IMR-90 (cell line): Measurements from ENCODE around the gene RIMBP2. TPM values are rescaled to one million over a fixed set of nuclear protein-coding genes. Genes with fewer than 3 reads are reported as not detected.

Experiments
- ATAC-seq: fragments of 200-7000 bp; cut with Tn5 transposase; 2 replicates; pipeline ENCODE4 v1.9.1; 2020; ENCODE audit warnings: low read depth, mild to moderate bottlenecking, moderate library complexity
- BruUV-seq: library from RNA; stranded (reverse); fragments of 400-500 nt; replicated peaks from 2 replicates; lab custom pipeline; 2021; lab: Mats Ljungman, UMichigan
- CTCF ChIA-PET: fragments of 300-600 bp; formaldehyde crosslinking; extraction: SDS; loops from one replicate; lab custom pipeline; 2021; ENCODE audit warnings: antibody characterized with exemption; lab: Yijun Ruan, JAX
- POLR2A ChIA-PET: fragments of 300-600 bp; sonication (Branson Sonifier 250); formaldehyde crosslinking; loops from one replicate; lab custom pipeline; 2022; ENCODE audit warnings: antibody characterized with exemption; ENCODE audit not compliant: unreplicated experiment; lab: Charles Lee
- DNase-seq: peaks from one replicate; pipeline ENCODE4 v3.0.0; 2013
- H2AFZ ChIP-seq: replicated peaks from 2 replicates; pipeline ENCODE3; 2013; ENCODE audit warnings: low read length, mild to moderate bottlenecking; ENCODE audit not compliant: poor library complexity
- H2AK5ac ChIP-seq: 2 replicates; pipeline ENCODE4 v1.6.1; 2013; ENCODE audit warnings: low read depth, low read length, inconsistent platforms
- H2AK9ac ChIP-seq: replicated peaks from 2 replicates; pipeline ENCODE3; 2013; ENCODE audit warnings: mild to moderate bottlenecking, low read depth, low read length, moderate library complexity; ENCODE audit not compliant: poor library complexity
- H2BK120ac ChIP-seq: 2 replicates; pipeline ENCODE4 v1.6.1; 2013; ENCODE audit warnings: low read depth, low read length, inconsistent platforms
- H2BK15ac ChIP-seq: 3 replicates; pipeline ENCODE4 v1.6.1; 2013; ENCODE audit warnings: low read depth, low read length, inconsistent platforms
- H2BK20ac ChIP-seq: 2 replicates; pipeline ENCODE4 v1.6.1; 2013; ENCODE audit warnings: low read depth, mild to moderate bottlenecking, inconsistent platforms, low read length, moderate library complexity
- H2BK5ac ChIP-seq: 2 replicates; pipeline ENCODE4 v1.6.1; 2013; ENCODE audit warnings: mild to moderate bottlenecking, low read depth, low read length, inconsistent platforms; ENCODE audit not compliant: poor library complexity, severe bottlenecking
- H3K14ac ChIP-seq: replicated peaks from 2 replicates; pipeline ENCODE4 v1.6.1; 2013; ENCODE audit warnings: low read depth, low read length, inconsistent platforms
- H3K18ac ChIP-seq: 2 replicates; pipeline ENCODE4 v1.6.1; 2013; ENCODE audit warnings: low read depth, low read length, control low read depth
- H3K23ac ChIP-seq: 2 replicates; pipeline ENCODE4 v1.6.1; 2013; ENCODE audit warnings: low read depth, low read length, inconsistent platforms
- H3K27ac ChIP-seq: 2 replicates; pipeline ENCODE4 v1.5.1; 2013; ENCODE audit warnings: mild to moderate bottlenecking, control low read depth, low read length; ENCODE audit not compliant: insufficient read depth
- H3K27me3 ChIP-seq: 2 replicates; pipeline ENCODE4 v1.6.1; 2013; ENCODE audit warnings: low read length; ENCODE audit not compliant: control insufficient read depth, insufficient read depth
- H3K36me3 ChIP-seq: 2 replicates; pipeline ENCODE4 v1.6.1; 2013; ENCODE audit warnings: low read length, mixed read lengths; ENCODE audit not compliant: control insufficient read depth, insufficient read depth
- H3K4ac ChIP-seq: 2 replicates; pipeline ENCODE4 v1.6.1; 2013; ENCODE audit warnings: low read depth, low read length, inconsistent platforms
- H3K4me1 ChIP-seq: 2 replicates; pipeline ENCODE4 v1.6.1; 2013; ENCODE audit warnings: low read length, mixed read lengths; ENCODE audit not compliant: control insufficient read depth, insufficient read depth
- H3K4me2 ChIP-seq: 2 replicates; pipeline ENCODE4 v1.6.1; 2013; ENCODE audit warnings: low read depth, mild to moderate bottlenecking, control low read depth, low read length, moderate library complexity
- H3K4me3 ChIP-seq: 2 replicates; pipeline ENCODE4 v1.5.1; 2013; ENCODE audit warnings: low read depth, mild to moderate bottlenecking, control low read depth, low read length, moderate library complexity; ENCODE audit not compliant: insufficient read depth
- H3K56ac ChIP-seq: 2 replicates; pipeline ENCODE4 v1.6.1; 2013; ENCODE audit warnings: low read length, inconsistent platforms; ENCODE audit not compliant: insufficient read depth; ENCODE audit errors: extremely low read depth
- H3K79me1 ChIP-seq, 2 experiments: 2 replicates each; pipeline ENCODE4 v1.6.1; 2013; ENCODE audit warnings: low read length in 2 of 2, inconsistent platforms in 1 of 2, low read depth in 1 of 2
- H3K9ac ChIP-seq: 2 replicates; pipeline ENCODE4 v1.6.1; 2013; ENCODE audit warnings: low read depth, low read length, control low read depth
- H3K9me1 ChIP-seq: 2 replicates; pipeline ENCODE4 v1.6.1; 2013; ENCODE audit warnings: low read length, inconsistent platforms; ENCODE audit not compliant: insufficient read depth
- H3K9me3 ChIP-seq: 2 replicates; pipeline ENCODE4 v1.6.1; 2013; ENCODE audit warnings: low read length; ENCODE audit not compliant: control insufficient read depth, insufficient read depth
- H4K20me1 ChIP-seq: 2 replicates; pipeline ENCODE4 v1.6.1; 2013; ENCODE audit warnings: low read length, inconsistent platforms; ENCODE audit not compliant: insufficient read depth
- H4K5ac ChIP-seq: 2 replicates; pipeline ENCODE4 v1.6.1; 2013; ENCODE audit warnings: mild to moderate bottlenecking, low read depth, low read length, control low read depth
- H4K8ac ChIP-seq, 2 experiments: 2 replicates each; pipeline ENCODE4 v1.6.1; 2013; ENCODE audit warnings: low read depth in 2 of 2, low read length in 2 of 2, control low read depth in 1 of 2, inconsistent platforms in 1 of 2
- H4K91ac ChIP-seq: 2 replicates; pipeline ENCODE4 v1.6.1; 2013; ENCODE audit warnings: low read depth, low read length, inconsistent platforms; ENCODE audit not compliant: insufficient read depth
- CHD1 ChIP-seq: IDR thresholded peaks from 2 replicates; pipeline ENCODE4 v1.6.1; 2012; ENCODE audit warnings: low read depth, low read length, improper control_type of control experiment
- RAD21 ChIP-seq: IDR thresholded peaks from 2 replicates; pipeline ENCODE4 v1.6.1; 2012; ENCODE audit warnings: low read length, improper control_type of control experiment
- RCOR1 ChIP-seq: IDR thresholded peaks from 2 replicates; pipeline ENCODE4 v1.6.1; 2012; ENCODE audit warnings: mild to moderate bottlenecking, low read length, improper control_type of control experiment; ENCODE audit not compliant: insufficient replicate concordance
- WGBS, 2 experiments: methylation state at CpG; one replicate each; pipeline versions ENCODE4 v1.1.5 to v1.1.7; 2013; ENCODE audit warnings: missing lambda C conversion rate in 2 of 2; ENCODE audit not compliant: insufficient read length in 1 of 2; ENCODE audit errors: extremely low coverage in 2 of 2; 5-methylcytosine and 5-hydroxymethylcytosine counted together
- dilution Hi-C: fragments of 300-500 bp; cut with HindIII; formaldehyde crosslinking; loops from one replicate; pipeline ENCODE4 v1.14.3; 2018; ENCODE audit warnings: low sequenced_read_pairs; ENCODE audit not compliant: unreplicated experiment
- in situ Hi-C: fragments of 300-500 bp; cut with MboI; formaldehyde crosslinking; loops from 3 replicates; pipeline ENCODE4 v1.14.3; 2019; ENCODE audit warnings: low sequenced_read_pairs, inconsistent platforms, mixed read lengths
- intact Hi-C: fragments of 100-400 bp; cut with micrococcal nuclease; formaldehyde crosslinking; loops from 2 replicates; pipeline ENCODE4 v1.10.0; 2022
- polyA plus RNA-seq, 3 experiments: library from polyadenylated mRNA; depleted of rRNA; stranded (reverse); fragments of >200 nt; gene quantifications; 2 replicates each; pipeline ENCODE4 v1.2.3, GENCODE V29; 2012; ENCODE audit warnings: low replicate concordance in 1 of 3
- total RNA-seq: library from RNA; depleted of rRNA; stranded (reverse); fragments of >200 nt; gene quantifications from 2 replicates; pipeline ENCODE4 v1.2.3, GENCODE V29; 2012

Gene RIMBP2
- total and polyA plus RNA-seq, 2 of the 4 experiments (the other 2 are of a cell fraction): not detected

- Histone ChIP-seq H2AK5ac (no peak overlapping the region), H3K14ac (no peak overlapping the region), H2BK20ac (no peak overlapping the region), H3K4me2 (no peak overlapping the region), H3K36me3 (no peaks in the 10 kb centered on the region), H2AFZ (no peak overlapping the region), H3K4me1 (no peaks in the 10 kb centered on the region), H3K4ac (no peak overlapping the region), H4K91ac (no peak overlapping the region), H3K27me3 (no peaks in the 10 kb centered on the region), H3K27ac (no peak overlapping the region), H4K5ac (no peak overlapping the region), H3K9me3 (peaks cover 50% of the 10 kb centered on the region), H2BK15ac (no peak overlapping the region), H2BK5ac (no peak overlapping the region), H3K18ac (no peak overlapping the region), H4K8ac (no peak overlapping the region), H3K23ac (no peak overlapping the region), H3K79me1 (no peaks in the 10 kb centered on the region), H3K56ac (no peak overlapping the region), H2AK9ac (no peak overlapping the region), H3K9me1 (no peaks in the 10 kb centered on the region), H4K20me1 (no peaks in the 10 kb centered on the region), H2BK120ac (no peak overlapping the region), H3K9ac (no peak overlapping the region), H3K4me3 (no peak overlapping the region)
- dilution Hi-C loops: no loop called here
- no peak for DNase-seq
- WGBS, 2 experiments: 100% methylated on average over 1 of the region's 12 CpGs; no CpG with 5 or more reads in 1 of the 2 experiments
- no peak for ATAC-seq
- no TSS peak for BruUV-seq
- intact Hi-C loops: no loop called here
- TF ChIP-seq RCOR1: no peak
- TF ChIP-seq RAD21: no peak
- no peak for TF ChIP-seq CHD1
- in situ Hi-C loops: no loop called here
- ChIA-PET POLR2A (no interaction called here), CTCF (no interaction called here)
Measured at GRCh38 chr12:130486891-130487416, 229.1 kb downstream of the RIMBP2 start.
